Measurements from ENCODE around the gene STUB1.

The STUB1 gene

DNA sequence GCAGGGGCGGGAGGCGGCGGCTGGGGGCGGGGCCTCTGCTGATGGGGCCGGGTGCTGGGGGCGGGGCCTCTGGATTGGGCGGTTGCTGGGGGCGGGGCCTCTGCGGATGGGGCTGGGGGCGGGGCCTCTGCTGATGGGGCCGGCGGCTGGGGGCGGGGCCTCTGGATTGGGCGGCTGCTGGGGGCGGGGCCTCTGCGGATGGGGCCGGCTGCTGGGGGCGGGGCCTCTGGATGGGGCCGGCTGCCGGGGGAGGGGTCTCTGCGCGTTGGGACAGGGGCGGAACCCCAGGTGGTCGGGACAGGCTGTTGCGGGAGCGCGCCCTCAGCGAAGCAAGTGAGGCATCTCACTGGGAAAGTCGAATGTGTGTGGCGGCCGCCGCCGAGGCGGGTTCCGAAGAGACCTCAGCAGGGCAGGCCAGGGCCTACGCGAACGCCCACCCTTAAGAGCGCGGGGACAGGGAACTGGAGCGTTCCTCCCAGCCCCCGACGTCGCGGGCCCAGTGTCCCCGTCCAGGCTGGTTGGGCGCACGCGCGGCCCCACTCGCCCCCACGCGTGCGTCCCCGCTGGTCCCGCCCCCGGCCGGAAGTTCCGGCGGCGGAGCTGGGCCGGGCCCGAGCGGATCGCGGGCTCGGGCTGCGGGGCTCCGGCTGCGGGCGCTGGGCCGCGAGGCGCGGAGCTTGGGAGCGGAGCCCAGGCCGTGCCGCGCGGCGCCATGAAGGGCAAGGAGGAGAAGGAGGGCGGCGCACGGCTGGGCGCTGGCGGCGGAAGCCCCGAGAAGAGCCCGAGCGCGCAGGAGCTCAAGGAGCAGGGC is at the start of gene STUB1:
TSS of gene STUB1 (plus strand) at position 597 of the 811 bp plus-strand sequence. CDS start at position 713, 116 bp downstream.
- peak; percentile 73 for DNase-seq (ENCODE audit: low read depth, low spot score)

GRCh38 chr16:630815-631405 is 49.3 kb upstream of the STUB1 start, which contains the start of gene WFIKKN1:
Gene WFIKKN1 (plus strand): TSS chr16:630985. CDS start chr16:631254, 269 bp downstream.
- no peak for DNase-seq (ENCODE audit: low read depth, low spot score)

DNA sequence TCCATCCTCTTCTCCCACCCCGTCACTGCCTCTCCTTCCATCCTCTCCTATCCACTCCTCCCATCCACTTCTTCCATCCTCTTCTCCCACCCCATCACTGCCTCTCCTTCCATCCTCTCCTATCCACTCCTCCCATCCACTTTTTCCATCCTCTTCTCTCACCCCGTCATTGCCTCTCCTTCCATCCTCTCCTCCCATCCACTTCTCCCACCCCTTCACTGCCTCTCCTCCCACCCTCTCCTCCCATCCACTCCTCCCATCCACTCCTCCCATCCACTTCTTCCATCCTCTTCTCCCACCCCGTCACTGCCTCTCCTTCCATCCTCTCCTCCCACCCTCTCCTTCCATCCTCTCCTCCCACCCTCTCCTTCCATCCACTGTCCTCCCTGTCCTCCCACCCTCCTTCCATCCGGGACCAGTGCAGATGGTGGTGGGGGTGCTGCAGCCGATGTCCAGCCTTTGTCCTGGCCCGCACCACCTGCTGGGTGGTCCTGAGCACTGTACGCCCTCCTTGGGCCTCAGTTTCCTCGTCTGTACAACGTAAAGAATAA is 48.3 kb upstream of the STUB1 start:
- DNase-seq (ENCODE audit: low read depth, low spot score): no peak

DNA sequence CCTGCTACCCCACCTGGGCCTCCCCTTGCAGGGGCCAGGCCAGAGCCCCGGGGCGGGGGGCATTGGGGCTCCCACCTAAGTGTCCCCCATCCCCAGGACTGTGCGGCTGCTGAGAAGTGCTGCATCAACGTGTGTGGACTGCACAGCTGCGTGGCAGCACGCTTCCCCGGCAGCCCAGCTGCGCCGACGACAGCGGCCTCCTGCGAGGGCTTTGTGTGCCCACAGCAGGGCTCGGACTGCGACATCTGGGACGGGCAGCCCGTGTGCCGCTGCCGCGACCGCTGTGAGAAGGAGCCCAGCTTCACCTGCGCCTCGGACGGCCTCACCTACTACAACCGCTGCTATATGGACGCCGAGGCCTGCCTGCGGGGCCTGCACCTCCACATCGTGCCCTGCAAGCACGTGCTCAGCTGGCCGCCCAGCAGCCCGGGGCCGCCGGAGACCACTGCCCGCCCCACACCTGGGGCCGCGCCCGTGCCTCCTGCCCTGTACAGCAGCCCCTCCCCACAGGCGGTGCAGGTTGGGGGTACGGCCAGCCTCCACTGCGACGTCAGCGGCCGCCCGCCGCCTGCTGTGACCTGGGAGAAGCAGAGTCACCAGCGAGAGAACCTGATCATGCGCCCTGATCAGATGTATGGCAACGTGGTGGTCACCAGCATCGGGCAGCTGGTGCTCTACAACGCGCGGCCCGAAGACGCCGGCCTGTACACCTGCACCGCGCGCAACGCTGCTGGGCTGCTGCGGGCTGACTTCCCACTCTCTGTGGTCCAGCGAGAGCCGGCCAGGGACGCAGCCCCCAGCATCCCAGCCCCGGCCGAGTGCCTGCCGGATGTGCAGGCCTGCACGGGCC is 47.5 kb upstream of the STUB1 start:
- DNase-seq (ENCODE audit: low read depth, low spot score): no peak

DNA sequence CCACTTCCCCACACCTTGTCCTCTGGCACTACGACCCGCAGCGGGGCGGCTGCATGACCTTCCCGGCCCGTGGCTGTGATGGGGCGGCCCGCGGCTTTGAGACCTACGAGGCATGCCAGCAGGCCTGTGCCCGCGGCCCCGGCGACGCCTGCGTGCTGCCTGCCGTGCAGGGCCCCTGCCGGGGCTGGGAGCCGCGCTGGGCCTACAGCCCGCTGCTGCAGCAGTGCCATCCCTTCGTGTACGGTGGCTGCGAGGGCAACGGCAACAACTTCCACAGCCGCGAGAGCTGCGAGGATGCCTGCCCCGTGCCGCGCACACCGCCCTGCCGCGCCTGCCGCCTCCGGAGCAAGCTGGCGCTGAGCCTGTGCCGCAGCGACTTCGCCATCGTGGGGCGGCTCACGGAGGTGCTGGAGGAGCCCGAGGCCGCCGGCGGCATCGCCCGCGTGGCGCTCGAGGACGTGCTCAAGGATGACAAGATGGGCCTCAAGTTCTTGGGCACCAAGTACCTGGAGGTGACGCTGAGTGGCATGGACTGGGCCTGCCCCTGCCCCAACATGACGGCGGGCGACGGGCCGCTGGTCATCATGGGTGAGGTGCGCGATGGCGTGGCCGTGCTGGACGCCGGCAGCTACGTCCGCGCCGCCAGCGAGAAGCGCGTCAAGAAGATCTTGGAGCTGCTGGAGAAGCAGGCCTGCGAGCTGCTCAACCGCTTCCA is 46.7 kb upstream of the STUB1 start:
- DNase-seq (ENCODE audit: low read depth, low spot score): no peak

DNA sequence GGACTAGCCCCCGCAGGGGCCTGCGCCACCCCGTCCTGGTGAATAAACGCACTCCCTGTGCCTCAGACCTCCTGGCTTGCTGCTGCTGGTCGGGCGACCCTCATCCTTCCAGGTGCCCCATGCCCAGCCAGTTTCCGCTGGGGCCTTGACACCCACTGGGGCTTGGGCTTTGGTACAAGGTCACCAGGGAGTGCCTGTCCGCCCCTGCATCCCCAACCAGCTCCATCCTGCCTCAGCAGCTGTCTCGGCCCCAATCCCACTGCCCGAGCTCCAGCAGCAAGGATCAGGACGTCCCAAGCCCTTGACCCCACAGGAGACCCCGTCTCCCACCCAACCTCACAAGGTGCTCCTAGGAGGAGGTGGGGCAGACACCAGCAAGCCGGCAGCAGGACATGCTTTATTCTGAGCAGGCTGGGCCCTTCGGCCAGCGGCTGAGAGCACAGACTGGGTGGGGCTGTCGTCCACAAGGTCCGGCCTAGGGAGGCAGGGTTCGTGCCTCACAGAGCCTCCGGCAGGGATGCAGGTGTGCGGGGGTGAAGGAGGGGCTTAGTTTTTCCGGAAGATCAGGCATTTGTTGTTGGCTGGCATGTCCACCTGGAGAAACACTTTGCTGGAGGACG is 46.0 kb upstream of the STUB1 start:
- DNase-seq (ENCODE audit: low read depth, low spot score): no peak

DNA sequence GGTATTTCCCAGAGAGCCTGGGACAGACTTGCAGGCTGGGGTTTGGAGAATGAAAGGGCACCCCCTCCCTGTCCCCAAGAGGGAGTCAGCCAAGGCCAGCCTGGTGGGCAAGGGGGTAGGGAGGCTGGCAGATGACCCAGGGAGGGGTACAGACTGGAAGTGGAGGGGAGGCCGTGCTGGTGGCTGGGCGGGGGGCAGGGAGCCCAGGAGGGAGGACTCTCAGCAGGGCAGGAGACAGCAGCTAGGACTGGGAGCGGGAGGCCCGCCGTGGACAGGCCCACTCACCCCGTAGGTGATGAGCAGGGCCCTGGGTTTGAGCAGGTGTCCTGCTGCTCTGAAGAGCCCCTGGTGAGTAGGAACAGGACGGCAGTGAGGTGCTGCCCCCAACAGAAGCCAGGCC is 45.2 kb upstream of the STUB1 start:
- no peak for DNase-seq (ENCODE audit: low read depth, low spot score)

- DNase-seq (ENCODE audit: low read depth, low spot score): no peak
Measured at GRCh38 chr16:635573-636205, 44.5 kb upstream of the STUB1 start.

- peak; percentile 80 for DNase-seq (ENCODE audit: low read depth, low spot score)
Measured at GRCh38 chr16:636206-637080, 43.8 kb upstream of the STUB1 start, which contains the start of gene METTL26. Gene METTL26 (minus strand): TSS chr16:636305. CDS start chr16:636290, 15 bp downstream.

DNA sequence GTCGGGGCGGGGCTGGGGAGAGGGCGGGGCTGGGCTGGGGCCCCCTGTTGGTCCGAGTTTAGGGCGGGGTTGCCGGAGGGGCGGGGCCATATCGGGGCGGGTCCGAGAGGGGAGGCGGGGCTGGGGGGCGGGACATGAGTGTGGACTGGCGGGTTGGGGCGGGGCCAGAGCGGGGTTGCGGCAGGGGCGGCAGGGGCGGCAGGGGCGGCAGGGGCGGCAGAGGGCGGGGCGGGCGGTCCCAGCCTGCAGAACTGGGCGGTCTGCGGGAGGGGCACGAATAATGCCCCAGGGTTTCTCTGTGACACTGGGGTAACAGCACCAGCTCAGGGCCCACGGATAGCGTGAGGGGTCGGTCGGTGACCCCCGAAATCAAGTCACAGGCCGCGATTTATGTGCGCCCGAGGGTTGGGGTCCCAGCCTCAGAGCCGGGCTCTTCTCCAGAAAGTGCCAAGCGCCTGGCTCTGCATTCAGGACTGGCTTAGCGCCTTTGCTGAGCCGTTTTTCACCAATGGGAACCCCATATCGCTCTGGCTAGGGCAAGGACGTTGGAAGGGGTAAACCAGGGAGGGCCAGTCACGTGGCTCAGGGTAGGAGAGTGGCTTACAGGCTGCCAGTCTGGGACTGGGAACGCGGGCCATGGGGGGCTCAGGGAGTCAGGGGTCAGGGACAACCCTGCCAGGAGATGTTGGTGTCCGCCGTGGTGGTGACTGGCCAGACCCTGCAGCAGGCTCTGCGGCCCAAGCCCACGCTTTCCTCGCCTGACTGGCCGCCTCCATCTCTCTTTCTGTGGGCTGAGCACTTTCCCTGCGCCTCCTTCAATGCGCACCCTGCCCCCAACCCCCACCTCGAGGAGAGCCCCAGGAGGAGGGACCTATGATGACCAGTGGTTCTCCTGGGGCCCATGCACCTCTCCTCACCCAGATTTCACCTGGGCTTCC is 42.9 kb upstream of the STUB1 start:
- peak; percentile 72 for DNase-seq (ENCODE audit: low read depth, low spot score)

DNA sequence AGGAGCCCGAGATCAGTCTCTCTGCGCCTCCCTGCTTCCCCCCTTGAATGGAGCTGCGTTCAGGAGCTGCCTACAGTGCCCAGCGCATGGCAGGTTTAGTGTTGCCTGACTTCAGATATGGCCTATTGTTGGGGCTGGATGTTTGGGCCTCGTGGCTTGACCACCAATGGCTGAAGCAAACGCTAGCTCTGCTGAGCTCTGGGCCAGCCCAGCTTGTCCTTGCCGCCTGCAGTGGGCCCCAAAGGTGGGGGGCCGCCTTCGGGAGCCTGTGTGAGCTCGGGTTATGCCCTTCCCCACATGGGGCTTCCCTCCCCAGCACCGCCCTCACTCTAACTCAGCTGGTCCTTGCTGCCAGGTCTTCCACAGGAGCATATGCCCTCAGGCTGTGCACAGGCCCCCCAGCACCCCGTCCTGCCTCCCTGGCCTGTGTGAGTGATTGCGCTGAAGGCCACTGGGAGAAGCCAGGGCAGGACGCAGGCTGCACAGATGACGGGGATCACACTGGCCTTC is 42.1 kb upstream of the STUB1 start:
- no peak for DNase-seq (ENCODE audit: low read depth, low spot score)

GRCh38 chr16:638836-639235 is 41.4 kb upstream of the STUB1 start:
- no peak for DNase-seq (ENCODE audit: low read depth, low spot score)

DNA sequence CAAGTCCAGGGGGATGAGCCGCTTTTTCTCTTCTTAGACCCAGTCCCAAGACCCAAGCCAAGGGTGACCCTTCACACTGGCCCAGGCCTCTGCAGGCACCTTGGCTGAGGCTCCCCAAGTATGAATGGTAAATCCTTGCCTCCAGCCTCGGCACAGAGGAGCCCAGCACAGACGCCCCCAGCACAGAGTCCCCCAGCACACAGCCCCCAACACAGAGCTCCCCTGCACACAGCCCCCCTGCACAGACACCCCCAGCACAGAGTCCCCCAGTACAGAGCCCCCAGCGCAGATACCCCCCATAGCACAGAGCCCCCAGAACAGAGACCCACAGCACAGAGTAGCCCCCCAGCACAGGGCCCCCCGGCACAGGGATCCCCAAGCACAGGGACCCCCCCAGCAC is 39.6 kb upstream of the STUB1 start:
- no peak for DNase-seq (ENCODE audit: low read depth, low spot score)

DNA sequence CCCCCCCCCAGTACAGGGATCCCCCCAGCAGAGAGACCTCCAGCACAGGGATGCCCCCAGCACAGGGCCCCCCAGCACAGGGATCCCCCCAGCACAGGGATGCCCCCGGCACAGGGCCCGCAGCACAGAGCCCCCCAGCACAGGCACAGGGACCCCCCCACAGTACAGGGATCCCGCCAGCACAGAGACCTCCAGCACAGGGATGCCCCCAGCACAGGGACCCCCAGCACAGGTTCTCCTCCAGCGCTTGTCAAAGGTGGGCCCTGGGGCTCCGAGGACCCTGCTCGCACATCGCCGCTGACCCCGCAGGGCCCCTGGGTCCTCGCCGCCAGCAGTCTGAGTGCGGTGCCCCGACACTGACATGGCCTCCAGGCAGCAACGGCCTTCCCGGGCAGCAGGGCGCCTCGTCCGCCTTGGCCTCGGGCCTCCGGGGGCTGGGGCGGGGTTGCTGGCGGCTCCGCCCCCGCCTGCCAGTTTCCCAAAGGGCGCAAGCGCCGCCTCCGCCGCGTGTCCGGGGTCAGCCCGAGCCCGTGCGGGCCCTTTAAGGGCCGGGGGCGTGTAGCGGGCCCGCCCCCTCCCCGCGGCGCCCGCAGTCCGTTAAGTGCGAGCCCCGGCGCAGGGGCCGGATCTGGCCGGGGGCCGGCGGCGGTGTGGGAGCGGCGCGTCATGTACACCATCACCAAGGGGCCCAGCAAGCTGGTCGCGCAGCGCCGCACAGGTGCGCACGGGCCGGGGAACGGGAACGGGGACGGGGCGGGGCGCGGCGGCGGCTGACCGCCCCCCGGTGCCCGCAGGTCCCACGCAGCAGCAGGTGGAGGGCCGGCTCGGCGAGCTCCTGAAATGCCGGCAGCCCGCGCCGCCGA is 38.7 kb upstream of the STUB1 start, which contains the start of gene MCRIP2:
TSS of gene MCRIP2 (plus strand) at position 503 of the 863 bp plus-strand sequence. CDS start at position 667, 164 bp downstream.
- peak; percentile 39 for DNase-seq (ENCODE audit: low read depth, low spot score)

DNA sequence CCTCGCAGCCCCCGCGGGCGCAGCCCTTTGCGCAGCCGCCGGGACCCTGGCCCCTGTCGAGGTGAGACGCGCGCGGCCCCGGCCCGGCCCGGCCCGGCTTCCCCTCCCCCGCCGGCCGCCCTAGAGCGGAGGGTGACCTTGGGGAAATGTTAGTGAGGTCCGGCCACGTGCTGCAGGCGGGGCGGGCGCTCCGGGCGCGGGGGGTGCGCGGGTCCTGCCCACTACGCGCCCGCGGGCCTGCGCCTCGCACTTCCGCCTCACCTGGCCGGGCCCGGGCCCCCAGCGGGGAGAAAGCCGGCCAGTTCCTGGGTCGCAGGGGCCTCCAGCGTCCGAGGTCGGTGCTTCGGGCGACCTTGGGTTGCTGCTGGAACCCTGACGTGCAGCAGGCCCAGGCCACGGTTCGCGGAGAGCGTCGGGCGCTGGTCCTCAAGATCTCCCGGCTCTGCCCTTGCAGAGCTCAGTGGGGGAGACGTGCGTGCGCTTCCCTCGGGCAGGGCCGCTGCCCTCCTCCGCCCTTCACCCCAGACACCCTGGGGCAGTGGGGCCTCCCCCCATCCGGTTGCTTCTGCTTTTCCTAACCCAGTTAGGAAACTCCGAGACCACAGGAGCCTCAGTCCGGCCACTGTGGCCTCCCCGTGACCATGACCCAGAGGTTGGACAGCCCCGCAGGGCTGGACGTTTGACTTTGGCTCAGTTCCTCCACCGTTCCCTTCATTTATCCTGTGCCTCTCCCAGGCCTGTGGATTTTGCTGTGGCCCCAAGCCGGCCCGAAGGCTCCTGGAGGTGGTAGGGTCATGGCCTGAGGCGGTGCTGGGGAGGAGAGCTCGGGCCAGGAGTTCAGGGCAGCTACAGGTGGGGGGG is 37.8 kb upstream of the STUB1 start:
- DNase-seq (ENCODE audit: low read depth, low spot score): no peak

- DNase-seq (ENCODE audit: low read depth, low spot score): no peak
Measured at GRCh38 chr16:643050-643368, 37.2 kb upstream of the STUB1 start.

All from activated naive CD8-positive, alpha-beta T cell treated with anti-CD3 and anti-CD28 coated beads, Interleukin-2, amount 50 U/mL, for 16 hours (primary cell).